NCI-H82 (cell line): ENCODE measurements around the gene DXO.
"Not testable (repeated sequence)": the region's sequence is repeated elsewhere in the genome, so short reads cannot be mapped to it uniquely, and the experiment has no call there.

Experiments
- DNase-seq: peaks from one replicate; lab custom pipeline; 2025; lab: John Stamatoyannopoulos, UW

The DXO gene

GRCh38 chr6:31971993-31972708 lies at the start of gene DXO:
TSS of gene DXO (minus strand) at chr6:31972138. CDS start at chr6:31971675, 463 bp downstream.
- DNase-seq, result peak; percentile 99

- not testable (repeated sequence) for DNase-seq
These were observed 42.6 kb upstream of the DXO start, which contains the start of gene C4B for GRCh38 chr6:32014547-32014946. TSS of gene C4B (plus strand) at chr6:32014795. CDS start at chr6:32014846, 51 bp downstream.

- not testable (repeated sequence) for DNase-seq
These were observed 41.8 kb upstream of the DXO start for GRCh38 chr6:32013738-32014137.

- not testable (repeated sequence) for DNase-seq
These were observed 41.1 kb upstream of the DXO start for GRCh38 chr6:32012941-32013617.

GRCh38 chr6:32010856-32011530 lies 39.1 kb upstream of the DXO start:
- DNase-seq, result not testable (repeated sequence)

- not testable (repeated sequence) for DNase-seq
These were observed 37.6 kb upstream of the DXO start for GRCh38 chr6:32009537-32009936.

GRCh38 chr6:32008616-32009015 lies 36.7 kb upstream of the DXO start:
- DNase-seq, result peak; percentile 89

- DNase-seq, result not testable (repeated sequence)
These were observed 36.1 kb upstream of the DXO start for GRCh38 chr6:32008037-32008436.

- not testable (repeated sequence) for DNase-seq
These were observed 35.1 kb upstream of the DXO start for GRCh38 chr6:32007086-32007485.

- not testable (repeated sequence) for DNase-seq
These were observed 34.1 kb upstream of the DXO start for GRCh38 chr6:32005991-32006529.

- not testable (repeated sequence) for DNase-seq
These were observed 33.6 kb upstream of the DXO start for GRCh38 chr6:32005538-32005880.

- not testable (repeated sequence) for DNase-seq
These were observed 33.1 kb upstream of the DXO start for GRCh38 chr6:32004864-32005537.

- DNase-seq, result not testable (repeated sequence)
These were observed 32.5 kb upstream of the DXO start for GRCh38 chr6:32004393-32004792.

- not testable (repeated sequence) for DNase-seq
These were observed 31.4 kb upstream of the DXO start for GRCh38 chr6:32003301-32003700.

GRCh38 chr6:32002546-32003268 lies 30.8 kb upstream of the DXO start:
- not testable (repeated sequence) for DNase-seq

GRCh38 chr6:31996385-31996784 lies 24.4 kb upstream of the DXO start:
- DNase-seq, result not testable (repeated sequence)

- not testable (repeated sequence) for DNase-seq
These were observed 22.5 kb upstream of the DXO start for GRCh38 chr6:31994421-31994820.

- not testable (repeated sequence) for DNase-seq
These were observed 17.4 kb upstream of the DXO start for GRCh38 chr6:31989363-31989762.

- DNase-seq, result not testable (repeated sequence)
These were observed 9.8 kb upstream of the DXO start, which contains the start of gene C4A for GRCh38 chr6:31981744-31982143. TSS of gene C4A (plus strand) at chr6:31982057. CDS start at chr6:31982108, 51 bp downstream.

GRCh38 chr6:31980998-31981397 lies 9.1 kb upstream of the DXO start:
- DNase-seq, result not testable (repeated sequence)
